Stimulated activated CD4-positive, alpha-beta T cell treated with anti-CD3 and anti-CD28 coated beads, Interleukin-4, amount 100 ng/mL, for 48 hours (primary cell): ENCODE results near the gene MANSC1.
"Not testable (repeated sequence)": the region's sequence is repeated elsewhere in the genome, so short reads cannot be mapped to it uniquely, and the experiment has no call there.

Experiments
- DNase-seq, 2 donors: peaks; one replicate each; pipeline ENCODE4 v3.0.0-alpha.2; 2020; ENCODE audit warnings: low read depth in 2 of 2

Gene MANSC1

GRCh38 chr12:12323591-12323990 lies 26.5 kb downstream of the MANSC1 start:
- no peak for DNase-seq

- DNase-seq = no peak
These were observed 26.9 kb downstream of the MANSC1 start for GRCh38 chr12:12323118-12323517.

GRCh38 chr12:12319451-12320183 lies 30.4 kb downstream of the MANSC1 start:
- no peak for DNase-seq

- no peak for DNase-seq
These were observed 34.2 kb downstream of the MANSC1 start for GRCh38 chr12:12315838-12316237.

GRCh38 chr12:12310695-12311094 lies 39.3 kb downstream of the MANSC1 start:
- not testable (repeated sequence) for DNase-seq

- DNase-seq = no peak
These were observed 44.3 kb downstream of the MANSC1 start for GRCh38 chr12:12305568-12306300.

- DNase-seq = no peak
These were observed 47.1 kb downstream of the MANSC1 start for GRCh38 chr12:12302976-12303375.

- DNase-seq = no peak
These were observed 48.9 kb downstream of the MANSC1 start for GRCh38 chr12:12301122-12301521.

GRCh38 chr12:12297201-12297830 lies 52.7 kb downstream of the MANSC1 start:
- no peak for DNase-seq

- DNase-seq = no peak
These were observed 55.6 kb downstream of the MANSC1 start for GRCh38 chr12:12294215-12295005.

- no peak for DNase-seq
These were observed 59.8 kb downstream of the MANSC1 start for GRCh38 chr12:12290206-12290605.

GRCh38 chr12:12286441-12286840 lies 63.6 kb downstream of the MANSC1 start:
- no peak for DNase-seq

- DNase-seq = no peak
These were observed 67.1 kb downstream of the MANSC1 start for GRCh38 chr12:12282761-12283425.

GRCh38 chr12:12282202-12282601 lies 67.8 kb downstream of the MANSC1 start:
- no peak for DNase-seq

- DNase-seq = no peak
These were observed 68.9 kb downstream of the MANSC1 start for GRCh38 chr12:12281134-12281533.

- DNase-seq = no peak
These were observed 71.1 kb downstream of the MANSC1 start for GRCh38 chr12:12278899-12279298.
